ENCODE results near the gene SDF2L1. TPM values are rescaled to one million over a fixed set of nuclear protein-coding genes. Genes with fewer than 3 reads are reported as not detected.
"Not testable (repeated sequence)": the region's sequence is repeated elsewhere in the genome, so short reads cannot be mapped to it uniquely, and the experiment has no call there.

The SDF2L1 gene
- total RNA-seq, 1 donor from 2014 or later: 87.1 TPM

- H3K36me3 ChIP-seq (ENCODE audit: control insufficient read depth, insufficient read depth, low read length): peaks cover 4% of the 10 kb centered on the region
- H3K27me3 ChIP-seq (ENCODE audit: control insufficient read depth, insufficient read depth, low read length): no peaks in the 10 kb centered on the region
- TF ChIP-seq, protein P1, sequence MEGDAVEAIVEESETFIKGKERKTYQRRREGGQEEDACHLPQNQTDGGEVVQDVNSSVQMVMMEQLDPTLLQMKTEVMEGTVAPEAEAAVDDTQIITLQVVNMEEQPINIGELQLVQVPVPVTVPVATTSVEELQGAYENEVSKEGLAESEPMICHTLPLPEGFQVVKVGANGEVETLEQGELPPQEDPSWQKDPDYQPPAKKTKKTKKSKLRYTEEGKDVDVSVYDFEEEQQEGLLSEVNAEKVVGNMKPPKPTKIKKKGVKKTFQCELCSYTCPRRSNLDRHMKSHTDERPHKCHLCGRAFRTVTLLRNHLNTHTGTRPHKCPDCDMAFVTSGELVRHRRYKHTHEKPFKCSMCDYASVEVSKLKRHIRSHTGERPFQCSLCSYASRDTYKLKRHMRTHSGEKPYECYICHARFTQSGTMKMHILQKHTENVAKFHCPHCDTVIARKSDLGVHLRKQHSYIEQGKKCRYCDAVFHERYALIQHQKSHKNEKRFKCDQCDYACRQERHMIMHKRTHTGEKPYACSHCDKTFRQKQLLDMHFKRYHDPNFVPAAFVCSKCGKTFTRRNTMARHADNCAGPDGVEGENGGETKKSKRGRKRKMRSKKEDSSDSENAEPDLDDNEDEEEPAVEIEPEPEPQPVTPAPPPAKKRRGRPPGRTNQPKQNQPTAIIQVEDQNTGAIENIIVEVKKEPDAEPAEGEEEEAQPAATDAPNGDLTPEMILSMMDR (IDR thresholded peaks at IDR 0.05; ENCODE audit: insufficient read depth, low read length, poor library complexity, severe bottlenecking): no peak
- no peak for DNase-seq (ENCODE audit: low read depth)
- no peak overlapping the region for H3K4me3 ChIP-seq (ENCODE audit: low read depth, low read length)
Measured at GRCh38 chr22:21688706-21689381, 46.7 kb downstream of the SDF2L1 start.

- Histone ChIP-seq H3K36me3 (ENCODE audit: control insufficient read depth, insufficient read depth, low read length) (peaks cover 3% of the 10 kb centered on the region), H3K27me3 (ENCODE audit: control insufficient read depth, insufficient read depth, low read length) (no peaks in the 10 kb centered on the region), H3K4me3 (ENCODE audit: low read depth, low read length) (no peak overlapping the region)
- TF ChIP-seq, protein P1 (IDR thresholded peaks at IDR 0.05; ENCODE audit: insufficient read depth, low read length, poor library complexity, severe bottlenecking): no peak
- DNase-seq (ENCODE audit: low read depth): no peak
Measured at GRCh38 chr22:21690401-21690801, 48.3 kb downstream of the SDF2L1 start.

GRCh38 chr22:21691816-21692215 lies 49.7 kb downstream of the SDF2L1 start:
- TF ChIP-seq, protein P1 (IDR thresholded peaks at IDR 0.05; ENCODE audit: insufficient read depth, low read length, poor library complexity, severe bottlenecking): no peak
- no peak for DNase-seq (ENCODE audit: low read depth)
- peaks cover 1% of the 10 kb centered on the region for H3K36me3 ChIP-seq (ENCODE audit: control insufficient read depth, insufficient read depth, low read length)
- no peaks in the 10 kb centered on the region for H3K27me3 ChIP-seq (ENCODE audit: control insufficient read depth, insufficient read depth, low read length)
- no peak overlapping the region for H3K4me3 ChIP-seq (ENCODE audit: low read depth, low read length)

DNA sequence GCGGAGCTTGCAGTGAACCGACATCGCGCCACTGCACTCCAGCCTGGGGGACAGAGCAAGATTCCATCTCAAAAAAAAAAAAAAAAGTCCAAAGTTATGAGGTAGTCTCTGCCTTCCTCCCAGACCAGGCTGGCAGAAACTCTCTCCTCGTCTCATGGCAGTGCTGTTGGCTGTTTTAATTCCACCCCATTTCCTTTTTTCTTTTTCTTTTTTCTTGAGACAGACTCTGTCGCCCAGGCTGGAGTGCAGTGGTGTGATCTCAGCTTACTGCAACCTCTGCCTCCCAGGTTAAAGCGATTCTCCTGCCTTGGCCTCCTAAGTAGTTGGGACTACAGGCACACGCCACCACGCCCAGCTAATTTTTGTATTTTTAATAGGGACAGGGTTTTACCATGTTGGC lies 50.8 kb downstream of the SDF2L1 start:
- H3K36me3 ChIP-seq (ENCODE audit: control insufficient read depth, insufficient read depth, low read length): not testable (repeated sequence)

DNA sequence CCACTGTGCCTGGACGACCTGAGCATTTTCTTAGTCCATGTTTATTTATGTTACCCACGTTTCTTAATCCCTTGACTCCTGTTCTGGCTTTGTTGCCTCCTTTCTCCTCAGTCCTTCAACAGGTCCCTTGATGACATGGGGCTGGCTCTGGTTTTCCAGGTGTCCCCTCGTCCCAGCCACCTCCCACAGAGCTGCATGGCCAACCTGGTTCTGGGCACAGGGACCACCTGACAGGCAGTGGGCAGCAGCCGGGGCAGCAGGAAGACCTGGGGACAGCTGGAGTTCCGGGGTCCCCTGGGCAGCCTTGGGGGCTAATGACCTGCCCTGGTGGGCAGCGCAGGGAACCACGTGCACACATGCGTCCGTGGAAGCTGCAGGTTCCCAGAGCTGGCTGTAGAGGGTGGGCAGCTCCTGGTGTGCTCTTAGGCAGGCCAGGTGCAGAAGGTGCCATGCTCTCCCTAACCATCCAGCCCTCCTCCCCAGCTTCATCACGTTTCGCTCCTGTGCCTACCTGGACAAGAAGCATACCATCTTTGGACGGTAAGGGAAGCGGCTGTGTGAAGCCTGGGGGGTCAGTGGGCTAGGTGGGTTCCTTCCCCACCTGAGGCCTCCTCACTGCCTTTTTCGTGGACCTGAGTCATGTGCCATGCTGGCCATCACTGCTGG lies 51.4 kb downstream of the SDF2L1 start:
- no peaks in the 10 kb centered on the region for H3K27me3 ChIP-seq (ENCODE audit: control insufficient read depth, insufficient read depth, low read length)
- TF ChIP-seq, protein P1 (IDR thresholded peaks at IDR 0.05; ENCODE audit: insufficient read depth, low read length, poor library complexity, severe bottlenecking): no peak
- peaks cover 1% of the 10 kb centered on the region for H3K36me3 ChIP-seq (ENCODE audit: control insufficient read depth, insufficient read depth, low read length)
- no peak for DNase-seq (ENCODE audit: low read depth)
- H3K4me3 ChIP-seq (ENCODE audit: low read depth, low read length): no peak overlapping the region

More for the DNA sequence above, 50.8 kb downstream of the SDF2L1 start:
- not testable (repeated sequence) for H3K27me3 ChIP-seq (ENCODE audit: control insufficient read depth, insufficient read depth, low read length); DNase-seq (ENCODE audit: low read depth); H3K4me3 ChIP-seq (ENCODE audit: low read depth, low read length)

Other genes with a start within 250 kb of the SDF2L1 start
- gene HIC2, start 224.9 kb upstream of the SDF2L1 start, total RNA-seq: 5.0 and 5.9 TPM in 2 replicates
- 4.8 and 6.7 TPM in 2 replicates for gene TMEM191C, start 174.9 kb upstream of the SDF2L1 start, total RNA-seq
- gene RIMBP3C, start 90.8 kb upstream of the SDF2L1 start, total RNA-seq: 0.29 and 0.48 TPM in 2 replicates
- gene UBE2L3, start 74.6 kb upstream of the SDF2L1 start, total RNA-seq: 60.0 and 63.0 TPM in 2 replicates
- 95.5 and 128 TPM in 2 replicates for gene YDJC, start 12.3 kb upstream of the SDF2L1 start, total RNA-seq
- gene CCDC116, start 9.5 kb upstream of the SDF2L1 start, total RNA-seq: 0.38 TPM in 1 of 2 replicates, not detected in the other
- 34.6 and 41.1 TPM in 2 replicates for gene PPIL2, start 23.7 kb downstream of the SDF2L1 start, total RNA-seq
- gene YPEL1, start 93.5 kb downstream of the SDF2L1 start, total RNA-seq: 2.8 and 4.9 TPM in 2 replicates
- gene MAPK1, start 225.3 kb downstream of the SDF2L1 start, total RNA-seq: 37.2 and 42.2 TPM in 2 replicates